Cortex of kidney (tissue), 1 donor: ENCODE measurements around the gene DOCK3.
A peak's percentile ranks its signal among the peaks of the same experiment; 100 is the strongest.
"Not testable (repeated sequence)": the region's sequence is repeated elsewhere in the genome, so short reads cannot be mapped to it uniquely, and the experiment has no call there.

Experiments used
- DNase-seq: peaks from one replicate; lab custom pipeline; 2025; lab: John Stamatoyannopoulos, UW

DOCK3 gene

GRCh38 chr3:51360806-51361205 lies 686.1 kb downstream of the DOCK3 start:
- DNase-seq = no peak

GRCh38 chr3:51361746-51362145 lies 687.0 kb downstream of the DOCK3 start:
- no peak for DNase-seq

- DNase-seq = no peak
Measured at GRCh38 chr3:51362476-51362875, 687.7 kb downstream of the DOCK3 start.

GRCh38 chr3:51368276-51368675 lies 693.5 kb downstream of the DOCK3 start:
- DNase-seq = not testable (repeated sequence)

- DNase-seq = no peak
Measured at GRCh38 chr3:51371943-51372557, 697.3 kb downstream of the DOCK3 start.

- no peak for DNase-seq
Measured at GRCh38 chr3:51373658-51374421, 699.1 kb downstream of the DOCK3 start.

GRCh38 chr3:51374456-51374855 lies 699.7 kb downstream of the DOCK3 start:
- no peak for DNase-seq

- DNase-seq = no peak
Measured at GRCh38 chr3:51375136-51375535, 700.4 kb downstream of the DOCK3 start.

GRCh38 chr3:51375571-51375970 lies 700.8 kb downstream of the DOCK3 start:
- no peak for DNase-seq

- no peak for DNase-seq
Measured at GRCh38 chr3:51378065-51378464, 703.3 kb downstream of the DOCK3 start.

GRCh38 chr3:51378726-51379125 lies 704.0 kb downstream of the DOCK3 start:
- no peak for DNase-seq

GRCh38 chr3:51379301-51379700 lies 704.6 kb downstream of the DOCK3 start:
- DNase-seq = no peak

GRCh38 chr3:51379746-51380455 lies 705.2 kb downstream of the DOCK3 start:
- no peak for DNase-seq

- DNase-seq = no peak
Measured at GRCh38 chr3:51380601-51381332, 706.0 kb downstream of the DOCK3 start.

- no peak for DNase-seq
Measured at GRCh38 chr3:51381333-51381705, 706.6 kb downstream of the DOCK3 start.

GRCh38 chr3:51382076-51382745 lies 707.5 kb downstream of the DOCK3 start:
- DNase-seq = no peak

- DNase-seq = no peak
Measured at GRCh38 chr3:51382947-51383578, 708.3 kb downstream of the DOCK3 start.

- no peak for DNase-seq
Measured at GRCh38 chr3:51384055-51384725, 709.5 kb downstream of the DOCK3 start.

GRCh38 chr3:51384726-51385473 lies 710.2 kb downstream of the DOCK3 start, which contains the start of gene MANF:
TSS of gene MANF (plus strand) at chr3:51385291. CDS start at chr3:51385343, 52 bp downstream.
- peak; percentile 57 for DNase-seq

GRCh38 chr3:51385621-51386091 lies 710.9 kb downstream of the DOCK3 start:
- DNase-seq = no peak
